Kidney epithelial cell (primary cell): ENCODE results near the gene DLG1. TPM values are rescaled to one million over a fixed set of nuclear protein-coding genes. Genes with fewer than 3 reads are reported as not detected.

Experiments used
- DNase-seq: peaks from one replicate; pipeline ENCODE4 v3.0.0-alpha.2; 2010; ENCODE audit warnings: low read depth
- H3K27me3 ChIP-seq: 2 replicates; pipeline ENCODE4 v1.6.0; 2011; ENCODE audit warnings: low read length; ENCODE audit not compliant: control insufficient read depth, insufficient read depth
- H3K36me3 ChIP-seq: 2 replicates; pipeline ENCODE4 v1.5.1; 2011; ENCODE audit warnings: low read length; ENCODE audit not compliant: control insufficient read depth, insufficient read depth
- H3K4me3 ChIP-seq: 2 replicates; pipeline ENCODE4 v1.5.1; 2011; ENCODE audit warnings: low read depth, mild to moderate bottlenecking, control low read depth, low read length
- total RNA-seq: library from RNA; depleted of rRNA; stranded (reverse); fragments of >200 nt; gene quantifications from 2 replicates; pipeline ENCODE4 v1.2.3, GENCODE V29; 2015
- TF ChIP-seq, protein P1 (sequence below): IDR thresholded peaks from 2 replicates; pipeline ENCODE4 v1.5.1; 2011; ENCODE audit warnings: mild to moderate bottlenecking, moderate library complexity, low read length, control low read depth, inconsistent platforms; ENCODE audit not compliant: insufficient read depth, poor library complexity, severe bottlenecking

DLG1 gene
- total RNA-seq, 1 donor from 2014 or later, result 127 TPM

GRCh38 chr3:197305854-197306253 lies 7.4 kb upstream of the DLG1 start:
- no peak overlapping the region for H3K4me3 ChIP-seq
- TF ChIP-seq, protein P1, sequence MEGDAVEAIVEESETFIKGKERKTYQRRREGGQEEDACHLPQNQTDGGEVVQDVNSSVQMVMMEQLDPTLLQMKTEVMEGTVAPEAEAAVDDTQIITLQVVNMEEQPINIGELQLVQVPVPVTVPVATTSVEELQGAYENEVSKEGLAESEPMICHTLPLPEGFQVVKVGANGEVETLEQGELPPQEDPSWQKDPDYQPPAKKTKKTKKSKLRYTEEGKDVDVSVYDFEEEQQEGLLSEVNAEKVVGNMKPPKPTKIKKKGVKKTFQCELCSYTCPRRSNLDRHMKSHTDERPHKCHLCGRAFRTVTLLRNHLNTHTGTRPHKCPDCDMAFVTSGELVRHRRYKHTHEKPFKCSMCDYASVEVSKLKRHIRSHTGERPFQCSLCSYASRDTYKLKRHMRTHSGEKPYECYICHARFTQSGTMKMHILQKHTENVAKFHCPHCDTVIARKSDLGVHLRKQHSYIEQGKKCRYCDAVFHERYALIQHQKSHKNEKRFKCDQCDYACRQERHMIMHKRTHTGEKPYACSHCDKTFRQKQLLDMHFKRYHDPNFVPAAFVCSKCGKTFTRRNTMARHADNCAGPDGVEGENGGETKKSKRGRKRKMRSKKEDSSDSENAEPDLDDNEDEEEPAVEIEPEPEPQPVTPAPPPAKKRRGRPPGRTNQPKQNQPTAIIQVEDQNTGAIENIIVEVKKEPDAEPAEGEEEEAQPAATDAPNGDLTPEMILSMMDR, result no peak
- H3K36me3 ChIP-seq, result no peaks in the 10 kb centered on the region
- no peak for DNase-seq
- H3K27me3 ChIP-seq, result no peaks in the 10 kb centered on the region

- Histone ChIP-seq H3K4me3 (no peak overlapping the region), H3K27me3 (no peaks in the 10 kb centered on the region), H3K36me3 (no peaks in the 10 kb centered on the region)
- no peak for DNase-seq
- TF ChIP-seq, protein P1, result no peak
Measured at GRCh38 chr3:197303452-197303851, 5.0 kb upstream of the DLG1 start.

DNA sequence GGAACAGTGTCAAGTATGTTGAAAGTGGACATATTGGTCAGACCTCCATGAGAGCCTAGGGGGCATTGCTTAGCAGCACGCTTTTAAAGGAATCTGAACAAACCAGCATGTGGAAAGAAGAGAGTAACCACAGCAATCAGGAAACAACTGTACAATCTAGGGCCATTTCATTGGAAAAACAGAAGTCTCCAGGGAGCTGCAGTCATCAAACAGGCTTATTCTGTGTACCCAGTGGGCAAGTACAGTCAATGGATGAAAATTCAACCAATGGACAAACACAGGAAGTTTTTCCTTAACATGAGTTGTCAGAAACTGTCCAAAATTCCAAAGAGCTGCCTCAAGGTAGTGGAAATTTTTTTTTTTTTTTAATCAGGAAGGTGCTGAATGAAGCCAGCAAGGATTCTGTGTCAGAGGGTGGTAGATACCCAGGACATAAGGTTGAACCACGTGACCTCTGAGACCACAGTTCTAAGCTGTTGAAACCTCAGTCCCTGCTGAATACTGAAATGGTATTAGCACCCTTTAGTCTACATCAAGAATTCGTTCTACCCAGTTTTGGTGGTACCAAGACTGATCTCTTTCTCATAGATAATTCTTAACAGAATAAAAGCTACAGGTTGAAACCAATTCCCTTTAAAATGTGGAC lies 4.4 kb upstream of the DLG1 start:
- TF ChIP-seq, protein P1, result no peak
- H3K27me3 ChIP-seq, result no peaks in the 10 kb centered on the region
- H3K4me3 ChIP-seq, result no peak overlapping the region
- DNase-seq, result no peak
- H3K36me3 ChIP-seq, result no peaks in the 10 kb centered on the region

DNA sequence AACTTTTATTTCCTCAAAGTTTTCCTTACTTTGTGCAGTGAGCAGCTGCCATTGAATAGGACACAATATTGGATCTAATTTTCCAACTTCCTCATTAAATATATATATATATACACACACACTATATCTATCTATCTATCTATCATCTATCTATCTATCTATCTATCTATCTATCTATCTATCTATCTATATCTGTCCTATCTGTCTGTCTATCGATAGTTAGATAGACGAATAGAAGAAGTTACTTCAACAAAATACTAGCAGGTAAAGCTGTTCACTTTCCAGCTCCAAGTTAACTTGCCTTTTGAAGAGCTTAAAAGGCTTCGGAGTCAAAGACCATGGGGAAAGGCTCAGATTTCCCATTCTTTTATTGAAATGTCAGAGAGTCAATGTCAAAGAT lies 3.6 kb upstream of the DLG1 start:
- Histone ChIP-seq H3K36me3 (no peaks in the 10 kb centered on the region), H3K4me3 (no peak overlapping the region), H3K27me3 (no peaks in the 10 kb centered on the region)
- TF ChIP-seq, protein P1, result no peak
- DNase-seq, result no peak

DNA sequence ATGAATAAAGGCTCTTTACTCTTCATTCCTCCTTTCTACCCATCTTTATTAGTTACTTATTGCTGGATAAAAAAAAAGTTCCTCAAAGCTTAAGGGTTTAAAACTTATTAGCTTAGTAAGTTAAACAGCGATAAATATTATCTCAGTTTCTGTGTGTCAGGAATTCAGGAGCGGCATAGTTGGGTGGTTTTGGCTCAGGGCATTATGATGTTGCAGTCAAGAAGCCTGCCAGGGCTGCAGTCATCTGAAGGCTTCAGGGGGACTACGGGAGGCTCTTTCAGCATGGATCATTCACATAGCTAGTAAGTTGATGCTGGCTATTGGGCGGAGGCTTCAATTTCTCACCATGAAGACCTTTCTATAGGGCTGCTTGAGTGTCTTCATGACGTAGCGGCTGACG lies 1.9 kb upstream of the DLG1 start:
- H3K27me3 ChIP-seq, result no peaks in the 10 kb centered on the region
- H3K36me3 ChIP-seq, result no peaks in the 10 kb centered on the region
- TF ChIP-seq, protein P1, result no peak
- H3K4me3 ChIP-seq, result no peak overlapping the region
- DNase-seq, result no peak
